MM.1S (cell line): ENCODE data around the gene TLCD3B.

Experiments
- DNase-seq: peaks from one replicate; pipeline ENCODE4 v3.0.0-alpha.2; 2015
- H2AFZ ChIP-seq: fragments of 300-600 bp; sonication (generic); 2 replicates; pipeline ENCODE4 v1.6.0; 2016; ENCODE audit warnings: antibody characterized with exemption, low read length
- H3F3A ChIP-seq: fragments of 300-600 bp; sonication (generic); 2 replicates; pipeline ENCODE4 v1.6.1; 2016; ENCODE audit warnings: mild to moderate bottlenecking, antibody characterized with exemption, low read length, moderate library complexity, mixed read lengths; ENCODE audit not compliant: insufficient read depth
- H3K27ac ChIP-seq: fragments of 300-600 bp; sonication (generic); 2 replicates; pipeline ENCODE4 v1.5.1; 2016; ENCODE audit warnings: mild to moderate bottlenecking, low read length
- H3K27me3 ChIP-seq: fragments of 300-600 bp; sonication (generic); replicated peaks from 2 replicates; pipeline ENCODE4 v1.6.0; 2016; ENCODE audit warnings: low read length; ENCODE audit not compliant: insufficient read depth
- H3K36me3 ChIP-seq: fragments of 300-600 bp; sonication (generic); replicated peaks from 2 replicates; pipeline ENCODE4 v1.6.1; 2016; ENCODE audit warnings: mild to moderate bottlenecking, low read length, mixed read lengths; ENCODE audit not compliant: insufficient read depth
- H3K4me1 ChIP-seq: fragments of 300-600 bp; sonication (generic); 2 replicates; pipeline ENCODE4 v1.6.1; 2016; ENCODE audit warnings: low read length, mixed read lengths
- H3K4me2 ChIP-seq: fragments of 300-600 bp; sonication (generic); 2 replicates; pipeline ENCODE4 v1.6.0; 2016; ENCODE audit warnings: low read depth, low read length
- H3K4me3 ChIP-seq: fragments of 300-600 bp; sonication (generic); 2 replicates; pipeline ENCODE4 v1.5.1; 2016; ENCODE audit warnings: low read length, mixed read lengths
- H3K79me2 ChIP-seq: fragments of 300-600 bp; sonication (generic); 2 replicates; pipeline ENCODE4 v1.6.1; 2016; ENCODE audit warnings: mixed run types, low read length, mixed read lengths
- H3K9ac ChIP-seq: fragments of 300-600 bp; sonication (generic); 2 replicates; pipeline ENCODE4 v1.6.1; 2016; ENCODE audit warnings: low read length, mixed read lengths
- H3K9me2 ChIP-seq: fragments of 300-600 bp; sonication (generic); replicated peaks from 2 replicates; pipeline ENCODE4 v1.6.1; 2016; ENCODE audit warnings: mild to moderate bottlenecking, low read length, mixed read lengths; ENCODE audit not compliant: insufficient read depth
- H3K9me3 ChIP-seq: fragments of 300-600 bp; sonication (generic); replicated peaks from 2 replicates; pipeline ENCODE4 v1.6.1; 2016; ENCODE audit warnings: mild to moderate bottlenecking, low read length, mixed read lengths; ENCODE audit not compliant: insufficient read depth
- H4K20me1 ChIP-seq: fragments of 300-600 bp; sonication (generic); 2 replicates; pipeline ENCODE4 v1.6.1; 2016; ENCODE audit warnings: mild to moderate bottlenecking, low read length, moderate library complexity, mixed read lengths; ENCODE audit not compliant: insufficient read depth
- CTCF ChIP-seq: fragments of 300-600 bp; sonication (generic); IDR thresholded peaks from 2 replicates; pipeline ENCODE4 v1.5.1; 2016; ENCODE audit warnings: antibody characterized with exemption, low read length, mixed read lengths
- EZH2 ChIP-seq: fragments of 300-600 bp; sonication (generic); optimal IDR thresholded peaks from 2 replicates; pipeline ENCODE3; 2017; ENCODE audit warnings: low read depth, mild to moderate bottlenecking, antibody characterized with exemption, low read length, mixed read lengths
- EZH2phosphoT487 ChIP-seq: fragments of 300-600 bp; sonication (generic); IDR thresholded peaks from 2 replicates; pipeline ENCODE4 v1.6.1; 2018; ENCODE audit warnings: antibody characterized with exemption, low read length

Gene TLCD3B

GRCh38 chr16:30011714-30012504 lies 19.2 kb downstream of the TLCD3B start:
- Histone ChIP-seq H4K20me1 (no peaks in the 10 kb centered on the region), H3F3A (no peaks in the 10 kb centered on the region), H3K4me3 (no peak overlapping the region), H3K27ac (no peak overlapping the region), H2AFZ (no peak overlapping the region), H3K79me2 (no peaks in the 10 kb centered on the region), H3K9me3 (no peaks in the 10 kb centered on the region), H3K27me3 (peaks cover 62% of the 10 kb centered on the region), H3K9me2 (no peaks in the 10 kb centered on the region), H3K4me1 (no peaks in the 10 kb centered on the region), H3K36me3 (no peaks in the 10 kb centered on the region), H3K4me2 (peak overlapping the region; percentile 72; the same call in 1 of the 2 replicates), H3K9ac (no peak overlapping the region)
- TF ChIP-seq EZH2 (no peak), EZH2phosphoT487 (no peak), CTCF (no peak)
- DNase-seq = no peak

GRCh38 chr16:30010844-30011713 lies 20.0 kb downstream of the TLCD3B start, which contains the start of gene DOC2A:
DOC2A (minus strand) TSS chr16:30011027; CDS start chr16:30010222, 805 bp downstream.
- peak within 1 kb of the TSS; percentile 43; the same call in 1 of the 2 replicates for H3K4me3 ChIP-seq
- H3K9me2 ChIP-seq = no peaks in the 10 kb centered on the region
- H2AFZ ChIP-seq = no peak within 1 kb of the TSS
- H3K27ac ChIP-seq = no peak within 1 kb of the TSS
- no peaks in the 10 kb centered on the region for H3F3A ChIP-seq
- no peaks in the 10 kb centered on the region for H3K79me2 ChIP-seq
- no peaks in the 10 kb centered on the region for H3K9me3 ChIP-seq
- no peak for DNase-seq
- no peaks in the 10 kb centered on the region for H3K36me3 ChIP-seq
- H4K20me1 ChIP-seq = no peaks in the 10 kb centered on the region
- H3K4me1 ChIP-seq = no peaks in the 10 kb centered on the region
- peak within 1 kb of the TSS; percentile 72; the same call in 1 of the 2 replicates for H3K4me2 ChIP-seq
- peaks cover 55% of the 10 kb centered on the region for H3K27me3 ChIP-seq
- H3K9ac ChIP-seq = no peak within 1 kb of the TSS
- TF ChIP-seq EZH2 (no peak), EZH2phosphoT487 (no peak), CTCF (no peak)

- no peak overlapping the region for H3K27ac ChIP-seq
- H3K79me2 ChIP-seq = no peaks in the 10 kb centered on the region
- H3F3A ChIP-seq = no peaks in the 10 kb centered on the region
- no peaks in the 10 kb centered on the region for H3K4me1 ChIP-seq
- H2AFZ ChIP-seq = no peak overlapping the region
- H3K9me3 ChIP-seq = no peaks in the 10 kb centered on the region
- H4K20me1 ChIP-seq = no peaks in the 10 kb centered on the region
- no peaks in the 10 kb centered on the region for H3K9me2 ChIP-seq
- no peak overlapping the region for H3K9ac ChIP-seq
- no peak overlapping the region; the same call in 1 of the 2 replicates for H3K4me3 ChIP-seq
- H3K36me3 ChIP-seq = no peaks in the 10 kb centered on the region
- H3K4me2 ChIP-seq = peak overlapping the region; percentile 41; the same call in 1 of the 2 replicates
- DNase-seq = no peak
- no peak for TF ChIP-seq EZH2phosphoT487
- no peak for TF ChIP-seq CTCF
- TF ChIP-seq EZH2 = no peak
- peaks cover 55% of the 10 kb centered on the region for H3K27me3 ChIP-seq
Observed at GRCh38 chr16:30009990-30010843, 20.9 kb downstream of the TLCD3B start.
